Stimulated activated CD8-positive, alpha-beta memory T cell treated with anti-CD3 and anti-CD28 coated beads, Interleukin-4, amount 100 ng/mL, for 24 hours (primary cell): ENCODE data around the gene S100A2.

ENCODE experiments used
- DNase-seq: peaks from one replicate; pipeline ENCODE4 v3.0.0-alpha.2; 2020; ENCODE audit warnings: low read depth

The S100A2 gene

GRCh38 chr1:153545067-153546055 is 20.3 kb downstream of the S100A2 start, which contains the start of gene S100A4:
S100A4 (minus strand) TSS chr1:153545806; CDS start chr1:153544794, 1,012 bp downstream.
- DNase-seq, result peak; percentile 85

- no peak for DNase-seq
Observed at GRCh38 chr1:153544453-153545066, 21.1 kb downstream of the S100A2 start.

GRCh38 chr1:153543736-153544135 is 21.9 kb downstream of the S100A2 start:
- DNase-seq, result no peak

- no peak for DNase-seq
Observed at GRCh38 chr1:153542956-153543711, 22.5 kb downstream of the S100A2 start.

- no peak for DNase-seq
Observed at GRCh38 chr1:153541641-153542590, 23.7 kb downstream of the S100A2 start.

- peak; percentile 20 for DNase-seq
Observed at GRCh38 chr1:153540394-153541361, 25.0 kb downstream of the S100A2 start, which contains the start of gene S100A5. S100A5 (minus strand) TSS chr1:153540934; CDS start chr1:153540191, 743 bp downstream.

- DNase-seq, result no peak
Observed at GRCh38 chr1:153539395-153540093, 26.1 kb downstream of the S100A2 start.

- no peak for DNase-seq
Observed at GRCh38 chr1:153538315-153538821, 27.3 kb downstream of the S100A2 start.

GRCh38 chr1:153537376-153537730 is 28.3 kb downstream of the S100A2 start:
- DNase-seq, result no peak

- DNase-seq, result no peak
Observed at GRCh38 chr1:153536671-153537375, 28.8 kb downstream of the S100A2 start.

- DNase-seq, result peak; percentile 77
Observed at GRCh38 chr1:153536012-153536670, 29.5 kb downstream of the S100A2 start.

- peak; percentile 19 for DNase-seq
Observed at GRCh38 chr1:153535242-153536011, 30.2 kb downstream of the S100A2 start, which contains the start of gene S100A6. S100A6 (minus strand) TSS chr1:153535991; CDS start chr1:153535339, 652 bp downstream.

GRCh38 chr1:153534925-153535241 is 30.8 kb downstream of the S100A2 start:
- no peak for DNase-seq

- no peak for DNase-seq
Observed at GRCh38 chr1:153534226-153534924, 31.3 kb downstream of the S100A2 start.

GRCh38 chr1:153533689-153534201 is 31.9 kb downstream of the S100A2 start:
- DNase-seq, result no peak
